Liver (tissue), 3 donors: Measurements from ENCODE around the gene NF1.

Experiments
- CTCF ChIP-seq: fragments of 150-350 bp; IDR thresholded peaks from 2 replicates; pipeline ENCODE4 v1.5.1; 2017; ENCODE audit warnings: improper control_type of control experiment, low read depth, low read length; ENCODE audit not compliant: missing input control
- HNF4G ChIP-seq: IDR thresholded peaks from 2 replicates; pipeline ENCODE4 v1.6.1; 2016; ENCODE audit warnings: antibody characterized with exemption
- RAD21 ChIP-seq, 2 donors: IDR thresholded peaks; 2 replicates each; pipeline ENCODE4 v1.6.1; 2016; ENCODE audit warnings: antibody characterized with exemption in 2 of 2, mild to moderate bottlenecking in 2 of 2
- YY1 ChIP-seq: IDR thresholded peaks from 2 replicates; pipeline ENCODE4 v1.6.1; 2016; ENCODE audit warnings: antibody characterized with exemption, mild to moderate bottlenecking
- donor health status: healthy.
- donor health status: healthy.

GRCh38 chr17:31275116-31275515 is 180.3 kb downstream of the NF1 start:
- no peak for TF ChIP-seq CTCF
- TF ChIP-seq RAD21 (IDR thresholded peaks at IDR 0.05): no peak
- no peak for TF ChIP-seq HNF4G
- TF ChIP-seq YY1: no peak
